WI38 (cell line): ENCODE data around the gene TTLL5.

Experiments
- H3K4me3 ChIP-seq: 2 replicates; pipeline ENCODE4 v1.5.1; 2011; ENCODE audit warnings: low read depth, mild to moderate bottlenecking, control low read depth, low read length
- CTCF ChIP-seq: IDR thresholded peaks from 2 replicates; pipeline ENCODE4 v1.5.1; 2012; ENCODE audit warnings: low read depth, mild to moderate bottlenecking, control low read depth, low read length

The TTLL5 gene

GRCh38 chr14:75824318-75824717, 163.3 kb downstream of the TTLL5 start:
- H3K4me3 ChIP-seq = no peak overlapping the region
- TF ChIP-seq CTCF = no peak

GRCh38 chr14:75825147-75825592, 164.1 kb downstream of the TTLL5 start:
- no peak overlapping the region for H3K4me3 ChIP-seq
- TF ChIP-seq CTCF = no peak

DNA sequence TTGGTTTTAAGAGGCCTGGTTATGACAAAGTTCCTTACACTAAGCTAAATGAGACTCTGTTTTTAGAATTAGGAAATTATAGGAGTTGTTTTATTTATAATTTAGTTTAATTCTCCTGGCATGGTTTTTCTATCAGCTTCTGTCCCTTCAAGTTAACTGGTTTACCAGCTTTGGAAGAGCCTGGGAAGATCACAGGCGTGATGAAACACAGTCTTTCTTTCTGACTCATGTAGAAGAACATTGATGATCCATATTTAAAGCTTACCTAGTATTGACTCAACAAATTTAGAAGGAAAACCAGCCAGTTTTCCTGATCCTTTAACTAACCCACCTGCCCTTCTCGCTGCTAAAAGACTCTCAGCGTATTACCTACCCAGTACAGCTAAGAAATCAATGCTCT, 165.6 kb downstream of the TTLL5 start:
- no peak for TF ChIP-seq CTCF
- no peak overlapping the region for H3K4me3 ChIP-seq

GRCh38 chr14:75827331-75827730, 166.3 kb downstream of the TTLL5 start:
- TF ChIP-seq CTCF = no peak
- H3K4me3 ChIP-seq = no peak overlapping the region

- no peak overlapping the region for H3K4me3 ChIP-seq
- TF ChIP-seq CTCF = no peak
These were observed 168.3 kb downstream of the TTLL5 start for GRCh38 chr14:75829316-75829715.

GRCh38 chr14:75831455-75831854, 170.4 kb downstream of the TTLL5 start:
- H3K4me3 ChIP-seq = no peak overlapping the region
- TF ChIP-seq CTCF = no peak

DNA sequence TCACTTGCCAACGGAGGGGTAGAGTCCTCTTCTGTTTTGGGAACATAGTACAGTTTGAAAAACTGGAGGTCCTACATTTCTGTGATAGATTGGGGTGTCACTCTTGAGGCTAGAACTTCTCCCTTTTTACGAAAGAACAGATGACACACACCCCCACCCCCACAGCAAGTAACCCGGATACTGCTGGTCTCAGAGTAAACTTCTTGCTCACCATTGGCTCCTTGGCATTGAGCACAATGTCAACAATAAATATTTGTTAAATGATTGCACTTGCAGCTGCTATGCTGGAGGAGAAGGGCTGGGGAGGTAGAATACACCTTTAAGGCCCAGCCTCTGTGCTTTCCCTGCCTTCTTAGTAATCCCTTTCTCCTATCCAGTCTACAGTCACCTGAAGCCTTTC, 170.9 kb downstream of the TTLL5 start:
- no peak overlapping the region for H3K4me3 ChIP-seq

More for the DNA sequence above, 170.9 kb downstream of the TTLL5 start:
- TF ChIP-seq CTCF = no peak
